H4 (cell line): Measurements from ENCODE around the gene ZEB2. TPM values are rescaled to one million over a fixed set of nuclear protein-coding genes. Genes with fewer than 3 reads are reported as not detected.
A peak's percentile ranks its signal among the peaks of the same experiment; 100 is the strongest.

Source experiments
- DNase-seq: peaks from one replicate; pipeline ENCODE4 v3.0.0-alpha.2; 2015; ENCODE audit warnings: low spot score
- total RNA-seq: library from RNA; depleted of rRNA; stranded (reverse); fragments of >200 nt; shearing (Covaris generic); gene quantifications from 2 replicates; pipeline ENCODE4 v1.2.3, GENCODE V29; 2014

Gene ZEB2
- total RNA-seq, 1 experiment from 2014 or later, result 17.0 TPM

- DNase-seq, result no peak
Measured at GRCh38 chr2:144496092-144496976, 23.6 kb downstream of the ZEB2 start.

- no peak for DNase-seq
Measured at GRCh38 chr2:144495227-144496091, 24.5 kb downstream of the ZEB2 start.

GRCh38 chr2:144493027-144493809 is 26.7 kb downstream of the ZEB2 start:
- DNase-seq, result no peak

- no peak for DNase-seq
Measured at GRCh38 chr2:144490857-144491256, 29.1 kb downstream of the ZEB2 start.

GRCh38 chr2:144490017-144490416 is 29.9 kb downstream of the ZEB2 start:
- no peak for DNase-seq

- no peak for DNase-seq
Measured at GRCh38 chr2:144489315-144489916, 30.5 kb downstream of the ZEB2 start.

- no peak for DNase-seq
Measured at GRCh38 chr2:144484201-144484948, 35.5 kb downstream of the ZEB2 start.

GRCh38 chr2:144481666-144482065 is 38.3 kb downstream of the ZEB2 start:
- no peak for DNase-seq

- DNase-seq, result no peak
Measured at GRCh38 chr2:144481109-144481508, 38.8 kb downstream of the ZEB2 start.

- DNase-seq, result no peak
Measured at GRCh38 chr2:144480285-144480684, 39.6 kb downstream of the ZEB2 start.

- no peak for DNase-seq
Measured at GRCh38 chr2:144479659-144480058, 40.3 kb downstream of the ZEB2 start.

GRCh38 chr2:144479138-144479537 is 40.8 kb downstream of the ZEB2 start:
- DNase-seq, result no peak

GRCh38 chr2:144477957-144478311 is 42.0 kb downstream of the ZEB2 start:
- DNase-seq, result no peak

GRCh38 chr2:144477281-144477956 is 42.5 kb downstream of the ZEB2 start:
- DNase-seq, result peak; percentile 62

- DNase-seq, result no peak
Measured at GRCh38 chr2:144476682-144477081, 43.2 kb downstream of the ZEB2 start.

- no peak for DNase-seq
Measured at GRCh38 chr2:144475569-144476275, 44.2 kb downstream of the ZEB2 start.

- no peak for DNase-seq
Measured at GRCh38 chr2:144475044-144475443, 44.9 kb downstream of the ZEB2 start.

GRCh38 chr2:144474017-144474416 is 45.9 kb downstream of the ZEB2 start:
- DNase-seq, result no peak

GRCh38 chr2:144472911-144473310 is 47.0 kb downstream of the ZEB2 start:
- DNase-seq, result no peak

- no peak for DNase-seq
Measured at GRCh38 chr2:144472046-144472412, 47.9 kb downstream of the ZEB2 start.
